SIG-M5 treated with dmso at 0.1 percent for 504 hours (cell line): ENCODE data around the gene PC.

Experiments
- DNase-seq: peaks from one replicate; lab custom pipeline; 2025; ENCODE audit not compliant: unreplicated experiment; lab: John Stamatoyannopoulos, UW

PC gene

DNA sequence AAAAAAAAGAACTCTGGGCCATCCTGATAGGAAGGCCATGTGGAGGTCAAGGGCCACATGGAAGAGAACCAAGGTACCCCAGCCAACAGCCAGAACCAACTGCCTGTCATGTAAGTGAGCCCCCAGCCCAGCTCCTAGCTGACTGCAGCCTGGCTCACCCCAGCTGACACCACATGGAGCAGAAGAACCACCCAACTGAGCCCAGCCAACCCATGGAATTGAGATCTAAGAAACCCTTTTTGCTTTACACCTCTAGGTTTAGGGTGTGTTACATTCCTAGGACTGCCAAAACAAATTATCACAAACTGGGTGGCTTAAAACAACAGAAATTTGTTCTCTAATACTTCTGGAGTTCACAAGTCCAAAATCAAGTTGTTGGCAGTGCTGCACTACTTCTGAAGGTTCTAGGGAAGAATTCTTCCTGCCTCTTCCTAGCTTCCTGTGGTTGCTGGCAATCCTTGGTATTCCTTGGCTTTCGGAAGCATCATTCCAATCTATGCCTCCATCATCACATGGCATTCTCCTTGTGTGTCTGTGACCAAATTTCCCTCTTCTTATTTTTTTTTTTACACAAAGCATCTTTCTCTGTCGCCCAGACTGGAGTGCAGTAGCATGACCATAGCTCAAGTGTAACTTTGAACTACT, 21.3 kb upstream of the PC start:
- DNase-seq = no peak

DNA sequence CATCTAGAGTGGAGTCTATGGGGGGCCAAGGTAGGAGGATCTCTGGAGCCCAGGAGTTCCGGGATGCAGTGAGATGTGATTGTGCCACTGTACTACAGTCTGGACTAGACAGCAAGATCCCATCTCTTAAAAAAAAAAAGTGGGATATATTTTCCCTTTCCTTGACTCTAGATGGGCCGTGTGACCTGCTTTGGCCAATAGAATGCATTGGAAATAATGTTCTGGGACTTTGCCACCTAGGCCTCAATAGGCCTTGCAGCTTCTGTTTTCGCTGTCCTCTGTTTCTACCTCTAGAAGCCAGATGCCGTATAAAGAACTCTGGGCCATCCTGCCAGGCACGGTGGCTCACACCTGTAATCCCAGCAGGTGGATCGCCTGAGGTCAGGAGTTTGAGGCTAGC, 20.5 kb upstream of the PC start:
- DNase-seq = no peak

DNA sequence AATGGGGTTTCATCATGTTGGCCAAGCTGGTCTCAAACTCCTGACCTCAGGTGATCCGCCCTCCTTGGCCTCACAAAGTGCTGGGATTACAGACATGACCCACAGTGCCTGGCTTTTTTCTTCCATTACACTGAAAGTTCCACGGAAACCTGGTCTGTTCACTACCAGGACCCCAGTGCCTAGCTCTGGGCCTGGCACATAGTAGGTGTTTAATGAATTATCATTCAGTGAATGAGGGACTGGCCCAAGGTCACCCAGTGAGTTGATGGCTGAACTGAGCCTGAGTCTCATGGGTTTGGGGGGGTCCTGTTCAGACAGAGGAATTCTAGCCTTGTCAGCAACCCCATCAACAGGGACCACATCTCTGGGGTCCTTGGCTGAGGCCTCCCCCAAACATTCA, 20.0 kb upstream of the PC start:
- no peak for DNase-seq

DNA sequence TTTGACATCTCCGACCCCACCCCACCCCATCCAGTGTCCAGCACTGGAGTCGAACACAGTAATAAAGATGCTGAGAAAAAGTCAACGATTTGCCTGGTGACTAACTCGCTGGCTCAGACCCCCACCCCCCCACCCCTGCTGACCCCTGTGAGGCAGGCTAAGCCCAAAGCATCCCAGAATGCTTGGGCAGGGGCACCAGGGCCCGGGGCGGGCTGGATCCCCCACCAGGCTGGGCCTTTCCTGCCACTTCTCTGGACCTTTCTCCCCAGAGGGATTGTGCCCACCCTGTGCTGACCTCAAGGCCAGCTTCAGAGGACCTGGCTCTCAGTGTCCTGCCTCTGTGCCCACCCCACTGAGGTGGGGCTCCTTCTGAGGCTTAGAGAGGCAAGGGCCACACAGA, 18.7 kb upstream of the PC start:
- DNase-seq = no peak

DNA sequence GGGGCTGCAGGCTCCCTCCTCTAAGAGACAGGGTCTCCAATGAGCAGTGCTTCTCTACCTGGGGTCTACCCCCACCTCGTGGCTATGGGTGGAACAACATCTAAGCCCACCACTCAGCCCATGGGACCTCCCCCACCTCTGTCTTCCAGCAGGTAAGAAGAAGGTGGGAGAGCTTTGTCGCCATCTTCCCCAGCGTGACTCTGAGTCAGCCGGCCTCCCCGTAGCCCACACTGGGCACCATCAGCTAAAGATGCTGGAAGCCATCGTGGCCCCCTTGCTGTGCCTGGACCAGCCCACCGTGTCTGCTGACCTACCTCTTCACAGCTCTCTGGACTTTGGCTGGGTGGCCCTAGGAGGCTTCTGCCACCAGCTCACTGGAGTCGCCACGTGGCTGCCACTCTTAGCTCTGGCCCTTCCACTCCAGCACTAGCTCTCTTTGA, 17.9 kb upstream of the PC start:
- no peak for DNase-seq

DNA sequence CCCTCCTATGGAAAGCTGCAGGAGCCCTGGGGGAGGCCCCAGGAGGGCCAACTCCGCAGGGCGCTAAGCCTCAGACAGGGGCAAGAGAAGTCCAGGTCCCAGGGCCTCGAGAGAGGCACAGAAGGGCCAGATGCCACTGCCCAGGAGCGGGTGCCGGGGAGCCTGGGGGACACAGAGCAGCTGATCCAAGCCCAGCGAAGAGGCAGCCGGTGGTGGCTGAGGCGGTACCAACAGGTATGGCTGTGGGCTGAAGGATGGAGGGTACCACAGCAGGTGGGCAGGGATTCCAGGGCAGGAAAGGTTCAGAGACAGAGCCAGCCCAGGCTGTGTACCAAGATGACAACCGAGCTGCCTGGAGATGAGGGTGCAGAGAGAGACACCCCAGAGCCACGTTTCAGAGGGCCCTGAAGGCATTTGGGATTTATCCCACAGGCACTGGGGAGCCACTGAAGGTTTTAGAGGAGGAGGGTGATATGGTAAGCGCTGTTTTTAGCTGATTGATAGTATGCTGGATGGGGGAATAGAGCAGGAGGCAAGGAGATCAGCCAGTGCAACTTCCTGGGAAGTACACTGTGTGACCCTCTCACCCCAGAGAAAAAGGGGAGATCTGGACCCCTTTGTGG, 17.3 kb upstream of the PC start:
- DNase-seq = no peak

DNA sequence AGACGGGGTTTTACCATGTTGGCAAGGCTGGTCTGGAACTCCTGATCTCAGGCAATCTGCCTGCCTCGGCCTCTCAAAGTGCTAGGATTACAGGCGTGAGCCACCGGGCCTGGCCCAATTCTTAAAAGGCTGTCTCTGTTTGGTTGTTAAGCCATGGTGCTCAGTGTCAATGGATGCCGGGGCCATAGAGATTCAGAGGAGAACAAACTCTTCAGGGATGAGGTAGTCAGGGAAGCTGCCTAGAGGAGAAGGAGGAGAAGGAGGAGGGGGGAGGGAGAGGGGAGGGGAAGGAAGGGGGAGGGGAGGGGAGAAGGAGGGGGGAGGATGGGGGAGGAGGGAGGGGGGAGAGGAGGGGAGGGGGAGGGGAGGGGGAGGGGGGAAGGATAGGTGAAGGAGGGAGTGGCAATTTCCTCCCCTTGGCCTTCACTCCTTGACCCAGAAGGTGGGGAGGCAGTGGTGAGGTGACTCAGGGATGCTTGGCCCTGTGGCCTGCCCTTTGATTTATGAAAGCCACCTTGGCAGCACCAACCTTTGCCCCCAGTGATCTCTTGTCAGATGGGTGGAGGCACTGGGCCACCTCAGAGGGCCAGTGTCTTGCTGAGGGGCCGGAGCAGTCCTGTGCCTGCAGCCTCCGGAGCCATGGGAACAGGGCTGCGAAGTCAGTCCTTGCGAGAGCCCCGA, 16.7 kb upstream of the PC start, which contains the start of gene C11orf86:
Gene C11orf86 (plus strand): TSS at position 581 of the 681 bp plus-strand sequence. CDS start 59 bp downstream, at position 640.
- DNase-seq = no peak

DNA sequence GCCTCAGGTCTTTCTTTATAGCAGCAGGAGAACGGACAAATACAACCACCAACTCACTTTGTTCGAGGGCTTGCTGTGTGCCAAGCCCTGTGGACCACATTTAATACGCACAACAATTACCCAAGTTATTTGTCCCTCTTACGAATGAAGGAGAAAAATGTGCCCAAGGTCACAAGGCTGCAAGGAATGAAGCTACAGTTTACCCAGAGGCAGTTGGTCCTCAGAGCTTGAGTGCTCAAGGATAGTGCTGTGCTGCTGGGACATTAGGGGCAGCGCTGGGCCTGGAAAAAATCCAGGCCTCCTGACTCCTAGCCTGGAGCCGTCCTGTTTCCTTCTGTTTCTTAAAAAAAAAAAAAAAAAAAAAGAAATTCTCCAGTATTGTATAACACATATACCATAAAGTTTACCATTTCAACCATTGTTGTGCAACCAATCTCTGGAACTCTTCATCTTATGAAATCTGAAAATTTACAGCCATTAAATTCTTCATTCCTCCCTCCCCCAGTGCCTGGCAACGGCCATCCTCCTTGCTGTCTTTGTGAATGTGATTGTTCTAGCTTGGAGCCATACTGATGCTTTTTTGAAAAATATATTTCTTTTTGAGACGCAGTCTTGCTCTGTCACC, 15.9 kb upstream of the PC start:
- DNase-seq = no peak

DNA sequence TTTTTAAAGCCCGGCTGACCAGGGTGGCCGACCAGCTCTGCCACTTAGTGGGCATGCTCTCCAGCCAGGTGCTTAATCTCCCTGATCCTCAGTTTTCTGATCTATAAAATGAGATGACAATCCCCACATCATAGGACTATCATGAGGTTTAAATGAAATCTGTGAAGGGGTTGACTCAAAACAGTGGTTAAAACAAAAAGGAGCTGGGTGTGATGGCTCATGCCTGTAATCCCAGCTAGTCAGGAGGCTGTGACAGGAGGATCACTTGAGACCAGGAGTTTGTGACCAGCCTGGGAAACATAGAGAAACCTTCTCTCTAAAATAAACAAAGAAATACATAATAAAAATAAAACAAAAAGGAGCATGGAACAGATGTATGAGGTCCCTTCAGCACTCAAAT, 13.3 kb upstream of the PC start:
- DNase-seq = no peak

DNA sequence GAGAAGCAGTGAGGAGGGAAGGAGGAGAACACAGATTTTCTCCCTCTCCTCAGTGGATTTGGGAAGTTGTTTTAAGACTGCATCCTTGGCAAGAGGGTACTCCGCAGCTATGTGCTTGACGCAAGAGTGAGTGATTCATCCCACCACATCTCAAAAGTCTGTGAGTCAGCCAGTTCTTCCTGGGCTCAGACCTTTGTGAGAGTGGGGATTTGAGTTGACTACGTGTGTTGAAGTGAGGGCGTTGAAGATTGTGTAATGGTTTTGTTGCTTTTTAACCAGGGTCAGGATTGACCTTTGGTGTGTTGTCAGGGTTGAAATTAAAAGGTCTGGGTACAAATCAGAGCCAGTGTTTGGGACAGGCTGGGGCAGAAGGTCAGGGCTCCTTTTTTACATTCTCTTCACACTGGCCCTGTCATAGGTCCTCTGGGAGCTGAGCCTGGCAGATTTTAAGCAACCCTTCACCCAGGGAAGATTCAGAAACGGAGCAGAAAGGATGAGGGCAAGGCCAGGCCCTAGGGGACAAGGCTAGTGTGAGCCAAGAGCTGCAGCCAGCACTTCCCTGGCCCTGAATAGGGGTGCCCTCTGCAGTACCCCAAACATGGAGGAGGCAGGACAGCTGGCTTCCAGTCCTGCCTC, 12.7 kb upstream of the PC start:
- peak; percentile 95 for DNase-seq

DNA sequence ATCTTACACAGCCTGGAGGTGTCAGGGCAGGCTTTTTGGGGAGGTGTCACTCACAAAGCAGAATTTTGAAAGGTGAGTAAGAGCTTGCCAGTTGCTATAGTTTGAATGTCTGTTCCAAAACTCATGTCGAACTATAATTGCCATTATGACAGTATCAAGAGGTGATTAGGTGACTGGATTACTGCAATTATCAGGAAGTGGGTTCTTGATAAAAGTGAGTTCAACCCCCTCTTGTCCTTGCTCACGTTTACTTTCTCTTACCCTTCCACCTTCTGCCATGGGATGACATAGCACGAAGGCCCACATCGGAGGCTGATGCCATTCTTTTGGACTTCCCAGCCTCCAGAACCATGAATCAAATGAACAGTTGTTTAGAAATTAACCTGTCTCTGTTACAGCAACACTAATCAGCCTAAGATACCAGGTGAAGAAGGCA, 12.2 kb upstream of the PC start:
- DNase-seq = no peak

DNA sequence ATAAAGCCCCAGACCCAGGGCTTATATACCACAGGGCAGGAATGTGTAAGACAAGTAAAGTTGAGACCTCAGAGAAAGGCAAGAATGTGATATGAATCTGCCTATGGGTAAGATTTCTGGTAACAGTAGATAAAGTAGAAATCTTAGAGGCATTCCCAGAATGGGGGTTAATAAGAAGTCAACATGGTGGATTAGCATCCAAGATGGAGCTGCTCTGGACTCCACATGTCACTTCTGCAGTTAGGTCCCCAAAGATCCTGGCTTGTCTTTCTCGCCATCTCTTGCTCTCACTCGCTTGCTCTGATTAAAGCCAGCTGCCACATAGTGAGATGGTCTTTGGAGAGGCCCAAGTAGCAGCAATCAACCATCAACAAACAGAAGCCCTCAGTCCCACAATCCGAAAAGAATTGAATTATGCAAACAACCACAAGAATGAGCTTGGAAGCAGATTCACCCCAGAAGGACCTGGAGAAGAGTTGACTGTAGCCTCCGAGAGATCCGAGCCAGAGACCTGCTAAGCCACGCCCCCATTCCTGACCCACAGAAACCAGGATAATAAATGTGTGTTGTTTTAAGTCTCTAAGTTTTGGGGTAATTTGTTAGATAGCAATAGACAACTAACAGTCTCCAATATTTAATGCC, 11.5 kb upstream of the PC start:
- no peak for DNase-seq

DNA sequence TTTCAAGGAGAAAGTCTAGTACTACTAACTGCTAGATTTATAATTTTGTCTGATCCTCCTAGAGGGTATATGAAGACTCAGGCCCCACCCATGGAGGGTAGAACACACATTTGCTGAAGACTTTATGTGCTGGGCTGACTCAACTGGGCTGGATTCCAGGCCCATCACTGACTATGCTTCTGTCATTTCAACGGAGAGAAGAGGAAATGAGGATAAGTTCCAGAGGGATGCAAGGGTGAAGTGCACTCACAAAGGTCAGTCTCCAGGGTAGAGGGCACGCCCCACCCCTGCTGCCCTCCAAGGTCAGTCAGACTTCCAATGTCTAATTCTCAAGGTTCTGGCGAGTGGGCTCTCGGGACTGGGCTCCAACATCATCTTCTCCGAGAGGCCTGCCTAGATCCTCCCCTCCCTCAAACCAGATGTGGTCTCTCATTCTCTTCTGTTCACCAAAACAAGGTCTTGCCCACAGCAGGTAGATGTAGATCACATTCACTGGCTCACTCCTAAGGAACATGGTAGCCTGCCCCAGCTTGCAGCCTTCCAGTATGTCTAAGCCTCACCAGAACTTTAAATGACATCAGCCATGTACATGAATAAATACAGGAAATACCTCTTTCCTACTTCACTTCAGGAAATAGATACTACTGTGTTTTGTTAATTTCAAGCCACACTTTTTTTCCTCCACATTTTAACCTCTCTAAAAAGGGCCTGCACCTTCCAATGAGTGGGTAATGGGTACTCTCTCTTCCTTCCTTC, 9.7 kb upstream of the PC start:
- no peak for DNase-seq

DNA sequence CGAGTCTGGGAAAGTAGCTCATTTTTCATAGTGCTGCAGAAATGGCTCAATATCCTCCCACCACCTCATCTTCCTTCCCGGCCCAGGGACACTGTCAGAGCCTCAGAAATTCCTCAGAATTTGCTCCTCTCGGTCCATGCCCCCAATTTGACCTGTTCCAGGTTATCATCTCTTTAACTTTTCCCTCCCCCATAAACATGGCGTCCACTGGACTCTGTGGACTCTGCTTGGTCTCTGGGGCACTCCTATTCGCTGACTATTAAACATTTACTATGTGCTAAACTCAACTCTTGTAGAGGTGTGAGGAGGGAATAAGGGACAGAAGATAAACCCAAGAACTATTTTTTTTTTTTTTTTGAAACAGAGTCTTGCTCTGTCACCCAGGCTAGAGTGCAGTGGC, 8.2 kb upstream of the PC start:
- DNase-seq = no peak

DNA sequence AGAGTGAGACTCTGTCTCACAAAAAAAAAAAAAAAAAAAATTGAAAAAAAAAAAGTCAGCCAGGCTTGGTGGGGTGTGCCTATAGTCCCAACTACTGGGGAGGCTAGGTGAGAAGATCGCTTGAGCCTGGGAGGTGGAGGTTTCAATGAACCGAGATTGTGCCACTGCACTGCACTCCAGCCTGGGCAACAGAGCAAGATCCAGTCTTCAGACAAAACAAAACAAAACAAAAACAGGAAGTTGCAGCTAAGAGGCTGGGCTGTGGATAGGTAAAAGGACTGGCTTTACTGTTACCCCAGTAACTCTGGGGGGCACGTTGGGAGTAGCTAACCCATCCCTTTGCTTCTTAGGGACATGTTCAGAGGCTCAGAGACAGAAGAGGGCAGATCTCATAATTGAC, 6.3 kb upstream of the PC start:
- no peak for DNase-seq

DNA sequence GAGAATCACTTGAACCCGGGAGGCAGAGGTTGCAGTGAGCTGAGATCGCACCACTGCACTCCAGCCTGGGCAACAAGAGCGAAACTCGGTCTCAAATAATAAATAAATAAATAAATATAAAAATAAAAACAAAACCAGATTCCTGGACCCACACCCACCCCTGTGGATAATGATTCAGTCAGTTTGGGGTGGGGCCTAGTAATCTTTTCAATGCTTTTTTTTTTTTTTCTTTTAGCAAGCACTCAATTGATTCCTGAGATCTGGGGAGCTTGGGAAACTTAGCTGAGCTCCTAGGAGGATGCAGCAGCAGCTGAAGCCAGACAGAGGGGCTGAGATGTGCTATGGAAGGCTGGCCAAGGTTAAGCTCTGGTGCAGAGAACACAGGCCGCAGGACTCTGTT, 4.6 kb upstream of the PC start:
- DNase-seq = no peak

DNA sequence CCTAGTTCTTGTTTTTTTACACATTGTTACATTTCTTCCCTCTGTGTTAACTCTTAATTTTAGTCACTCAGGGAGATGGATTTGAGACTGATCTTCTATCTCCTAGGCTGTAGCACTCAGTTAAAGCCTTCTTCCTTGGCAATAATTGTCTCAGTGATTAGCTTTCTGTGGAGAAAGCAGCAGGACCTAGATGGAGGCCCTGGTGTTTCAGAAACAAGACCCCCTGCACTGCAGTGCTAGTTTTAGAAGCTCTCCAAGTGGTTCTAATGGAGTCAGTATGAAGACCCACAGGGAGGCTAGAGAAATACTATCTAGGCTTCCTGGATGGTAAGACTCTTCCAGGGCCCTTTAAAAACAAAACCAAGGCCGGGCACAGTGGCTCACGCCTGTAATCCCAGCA, 4.1 kb upstream of the PC start:
- DNase-seq = no peak

DNA sequence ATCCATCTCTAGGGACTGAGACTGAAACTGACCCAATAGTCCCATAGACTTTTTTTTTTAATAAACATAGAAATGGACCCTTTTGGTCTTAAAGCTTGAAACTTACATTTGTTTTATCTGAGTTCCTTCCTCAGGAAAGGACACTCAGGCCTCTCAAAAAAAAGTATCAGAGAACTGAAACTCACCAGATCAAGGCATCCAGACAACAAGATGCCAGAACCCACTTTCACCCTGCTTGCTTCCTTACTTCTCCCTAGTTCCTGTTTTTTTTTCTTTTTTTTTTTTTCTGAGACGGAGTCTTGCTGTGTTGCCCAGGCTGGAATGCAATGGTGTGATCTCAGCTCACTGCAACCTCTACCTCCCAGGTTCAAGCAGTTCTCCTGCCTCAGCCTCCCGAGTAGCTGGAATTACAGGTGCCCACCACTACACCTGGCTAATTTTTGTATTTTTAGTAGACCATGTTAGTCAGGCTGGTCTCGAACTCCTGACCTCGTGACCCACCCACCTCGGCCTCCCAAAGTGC, 3.6 kb upstream of the PC start:
- DNase-seq = peak; percentile 14

DNA sequence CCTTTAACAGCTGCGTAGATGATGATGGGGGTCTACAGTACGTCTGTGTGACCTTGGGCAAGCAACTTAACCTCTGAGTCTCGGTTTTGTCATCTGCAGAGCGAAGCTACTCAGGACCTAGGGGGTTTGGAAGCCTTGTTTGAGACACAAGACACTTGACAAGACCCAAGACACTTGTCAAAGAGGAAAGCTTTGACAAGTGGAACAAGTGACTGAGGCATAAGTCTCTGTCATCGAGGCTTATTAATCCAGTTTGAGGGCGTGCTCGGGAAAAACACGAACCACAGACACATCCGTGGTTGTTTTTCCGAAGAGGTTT, 732 bp upstream of the PC start:
- no peak for DNase-seq

DNA sequence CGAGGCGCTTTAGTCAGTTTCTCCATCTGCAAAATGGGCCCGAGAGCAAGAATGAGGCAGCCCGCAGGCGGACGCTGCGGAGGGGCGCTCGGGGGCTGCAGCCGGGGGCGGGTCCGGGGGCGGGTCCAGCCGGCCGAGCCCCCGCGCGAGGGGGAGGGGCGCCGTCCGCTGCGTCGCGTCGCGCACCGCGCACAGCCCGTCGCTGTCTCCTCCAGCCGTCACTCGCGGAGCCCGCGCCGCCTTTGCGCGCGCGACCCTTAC, 282 bp downstream of the PC start:
- DNase-seq = no peak
